Esophagus squamous epithelium (tissue), 5 donors: Measurements from ENCODE around the gene MRPS9. TPM values are rescaled to one million over a fixed set of nuclear protein-coding genes. Genes with fewer than 3 reads are reported as not detected.
A peak's percentile ranks its signal among the peaks of the same experiment; 100 is the strongest.

ENCODE experiments used
- DNase-seq: peaks from one replicate; lab custom pipeline; 2025; lab: John Stamatoyannopoulos, UW
- H3K27ac ChIP-seq, 4 donors: fragments of 200-600 bp; sonication (generic); one replicate each; pipeline ENCODE4 v1.5.1; 2016 to 2019; ENCODE audit warnings: mild to moderate bottlenecking in 1 of 4
- H3K27me3 ChIP-seq, 4 donors: fragments of 200-600 bp; sonication (generic); 1 replicate in 3 of 4; 2 replicates in 1 of 4; pipeline versions ENCODE4 v1.5.1 to v1.6.0; 2017 to 2021; ENCODE audit warnings: antibody characterized with exemption in 1 of 4
- H3K36me3 ChIP-seq, 3 donors: fragments of 200-600 bp; sonication (generic); one replicate each; pipeline ENCODE4 v1.5.1; 2016 to 2019
- H3K4me1 ChIP-seq, 3 donors: fragments of 200-600 bp; sonication (generic); one replicate each; pipeline ENCODE4 v1.5.1; 2017 to 2019
- H3K4me3 ChIP-seq, 4 donors: fragments of 200-600 bp; sonication (generic); 1 replicate in 3 of 4; 2 replicates in 1 of 4; pipeline ENCODE4 v1.5.1; 2016 to 2019; ENCODE audit warnings: mild to moderate bottlenecking in 2 of 4, moderate library complexity in 1 of 4
- H3K9me3 ChIP-seq, 3 donors: fragments of 200-600 bp; sonication (generic); one replicate each; pipeline ENCODE4 v1.5.1; 2016 to 2019
- CTCF ChIP-seq, 6 experiments: fragments of 450-650 bp in 4 of 6; fragments of 200-600 bp in 2 of 6; sonication (generic) in 2 of 6; IDR thresholded peaks; one replicate each; pipeline ENCODE4 v1.5.1; 2016 to 2019; ENCODE audit warnings: antibody characterized with exemption in 6 of 6, mild to moderate bottlenecking in 4 of 6, moderate library complexity in 4 of 6
- POLR2A ChIP-seq, 4 donors: fragments of 450-650 bp; IDR thresholded peaks; one replicate each; pipeline ENCODE4 v1.6.1; 2017; ENCODE audit warnings: antibody characterized with exemption in 4 of 4, mild to moderate bottlenecking in 4 of 4, moderate library complexity in 3 of 4
- WGBS, 2 donors: methylation state at CpG; one replicate each; pipeline ENCODE4 v1.1.5; 2018; 5-methylcytosine and 5-hydroxymethylcytosine counted together
- intact Hi-C: fragments of 100-400 bp; cut with DNase I; formaldehyde crosslinking; loops from one replicate; pipeline ENCODE4 v1.15.0; 2022
- total RNA-seq, 4 donors: library from RNA; depleted of rRNA; stranded (reverse); fragments of >200 nt; gene quantifications; one replicate each; pipeline ENCODE4 v1.1.0, GENCODE V29; 2016
- donor health status: DM: yes; HTN: yes; CAD: no.

The MRPS9 gene
- total RNA-seq, 4 donors from 2014 or later, result 14.1 to 20.5 (median 18.8) TPM

- intact Hi-C loops, result no loop called here
- H3K36me3 ChIP-seq, result no peaks in the 10 kb centered on the region
- TF ChIP-seq POLR2A (IDR thresholded peaks at IDR 0.05) (no peak), CTCF (IDR thresholded peaks at IDR 0.05) (no peak)
- H3K27ac ChIP-seq, result no peak overlapping the region
- peaks cover 3 to 20% (median 4%) of the 10 kb centered on the region in 3 donors for H3K4me1 ChIP-seq
- 12 to 14% methylated on average over 9 to 13 of the region's 62 CpGs for WGBS, 2 donors
- no peaks in the 10 kb centered on the region for H3K9me3 ChIP-seq
- H3K27me3 ChIP-seq, result peaks cover 0 to 69% (median 2%) of the 10 kb centered on the region in 4 donors
- DNase-seq, result no peak
- peak overlapping the region; percentile 38 to 67 (median 47) for H3K4me3 ChIP-seq
These were observed 106.5 kb downstream of the MRPS9 start for GRCh38 chr2:105144152-105144940.

- Histone ChIP-seq H3K36me3 (no peaks in the 10 kb centered on the region), H3K9me3 (no peaks in the 10 kb centered on the region), H3K4me3 (peak overlapping the region in 1 of 4 donors; percentile 67), H3K4me1 (peaks cover 3 to 20% (median 4%) of the 10 kb centered on the region in 3 donors), H3K27ac (no peak overlapping the region), H3K27me3 (peaks cover 0 to 66% (median 2%) of the 10 kb centered on the region in 4 donors)
- DNase-seq, result no peak
- intact Hi-C loops, result no loop called here
- WGBS, 2 donors, result 45 to 53% methylated on average over 2 of the region's 2 CpGs
- TF ChIP-seq POLR2A (IDR thresholded peaks at IDR 0.05) (no peak), CTCF (IDR thresholded peaks at IDR 0.05) (no peak)
These were observed 107.1 kb downstream of the MRPS9 start for GRCh38 chr2:105144941-105145300.

- Histone ChIP-seq H3K27me3 (peaks cover 0 to 46% (median 0%) of the 10 kb centered on the region in 4 donors), H3K9me3 (no peaks in the 10 kb centered on the region), H3K4me3 (no peak overlapping the region), H3K4me1 (peaks cover 0 to 5% (median under 1%) of the 10 kb centered on the region in 3 donors), H3K36me3 (no peaks in the 10 kb centered on the region), H3K27ac (no peak overlapping the region)
- no peak for DNase-seq
- 85 to 88% methylated on average over 1 of the region's 1 CpG for WGBS, 2 donors
- intact Hi-C loops, result no loop called here
- TF ChIP-seq CTCF (IDR thresholded peaks at IDR 0.05) (no peak), POLR2A (IDR thresholded peaks at IDR 0.05) (no peak)
These were observed 111.4 kb downstream of the MRPS9 start for GRCh38 chr2:105149272-105149671.

Other genes starting within 250 kb of the MRPS9 start
- gene POU3F3, start 184.0 kb upstream of the MRPS9 start, total RNA-seq, result under 1 TPM in 1 of 4 donors, not detected in 3; 0.09 TPM
- gene GPR45, start 203.7 kb downstream of the MRPS9 start, total RNA-seq, result not detected